HEK293T (cell line): ENCODE measurements around the gene ST6GALNAC5.

Source experiments
- HDGF ChIP-seq: fragments of 450-650 bp; IDR thresholded peaks from 2 replicates; pipeline ENCODE4 v1.6.1; 2017; ENCODE audit warnings: antibody characterized with exemption, borderline replicate concordance
- SP1 ChIP-seq: fragments of 450-650 bp; IDR thresholded peaks from 2 replicates; pipeline ENCODE4 v1.6.1; 2017
- ZNF384 ChIP-seq: fragments of 450-650 bp; IDR thresholded peaks from 2 replicates; pipeline ENCODE4 v1.6.1; 2016

GRCh38 chr1:76961181-76961819 lies 94.0 kb downstream of the ST6GALNAC5 start:
- no peak for TF ChIP-seq SP1
- no peak for TF ChIP-seq ZNF384
- no peak for TF ChIP-seq HDGF
